ENCODE data around the gene THPO. TPM values are rescaled to one million over a fixed set of nuclear protein-coding genes. Genes with fewer than 3 reads are reported as not detected.

THPO gene
- total RNA-seq = under 1 TPM in 1 of 4 donors, not detected in 3; 0.13 TPM

DNA sequence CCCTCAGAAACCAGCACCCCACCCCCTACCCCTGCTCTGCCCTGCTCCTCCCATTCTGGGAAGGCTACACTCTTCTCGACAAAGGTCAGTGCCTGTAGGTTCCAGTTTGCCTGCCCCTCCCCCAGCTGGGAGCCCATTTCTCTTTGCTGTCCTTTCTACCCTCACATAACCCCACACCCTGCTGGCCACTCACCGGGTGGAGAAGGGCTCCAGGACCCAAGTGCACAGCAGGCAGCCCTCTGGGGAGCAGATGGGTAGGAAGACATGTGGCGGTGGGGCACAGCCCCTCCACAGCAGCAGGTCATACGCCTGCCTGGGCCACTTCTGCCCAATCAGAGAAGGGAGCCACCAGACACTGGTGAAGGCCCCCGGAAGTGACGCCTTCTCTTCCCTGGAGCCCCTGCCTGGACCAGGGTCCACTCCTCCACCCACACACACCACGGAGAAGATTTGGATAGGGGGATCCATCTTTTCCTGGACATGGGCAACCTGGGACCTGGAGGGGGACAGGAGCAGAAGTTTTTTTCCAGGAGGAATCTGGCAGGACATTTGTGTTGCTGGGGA lies at the start of gene THPO:
Gene THPO, minus strand, starts transcription at position 326 of the 564 bp plus-strand sequence. CDS start 1,948 bp downstream, outside the sequence.
- no peaks in the 10 kb centered on the region for H3K36me3 ChIP-seq
- peaks cover 6% of the 10 kb centered on the region for H3K27me3 ChIP-seq
- no peak for TF ChIP-seq CTCF (IDR thresholded peaks at IDR 0.05)
- TF ChIP-seq POLR2A (IDR thresholded peaks at IDR 0.05) = no peak
- no peak within 1 kb of the TSS for H3K4me3 ChIP-seq (replicated peaks in 1 of 3)
- no peak for DNase-seq
- H3K4me1 ChIP-seq = peaks cover 7 to 25% of the 10 kb centered on the region in 2 donors
- no peaks in the 10 kb centered on the region for H3K9me3 ChIP-seq
- peak within 1 kb of the TSS in 1 of 3 donors; percentile 52 for H3K27ac ChIP-seq
- WGBS, 2 donors = 60 to 74% methylated on average over 4 to 7 of the region's 7 CpGs
- intact Hi-C loops (cut with DNase I) = loop anchor here (10.0 kb wide), 1 partner anchor 167 kb away; no protein-coding TSS in a partner anchor

- no peak for DNase-seq
- H3K36me3 ChIP-seq = no peaks in the 10 kb centered on the region
- H3K27ac ChIP-seq = no peak overlapping the region
- no peaks in the 10 kb centered on the region for H3K4me1 ChIP-seq
- TF ChIP-seq POLR2A (IDR thresholded peaks at IDR 0.05) (no peak), CTCF (IDR thresholded peaks at IDR 0.05) (no peak)
- intact Hi-C loops (cut with DNase I) = no loop called here
- H3K27me3 ChIP-seq = no peaks in the 10 kb centered on the region
- no peak overlapping the region for H3K4me3 ChIP-seq (replicated peaks in 1 of 3)
- 83 to 87% methylated on average over 12 of the region's 12 CpGs for WGBS, 2 donors
- no peaks in the 10 kb centered on the region for H3K9me3 ChIP-seq
Measured at GRCh38 chr3:184426691-184427141, 48.7 kb upstream of the THPO start.

GRCh38 chr3:184423561-184423960 lies 45.6 kb upstream of the THPO start:
- WGBS, 2 donors = 75 to 92% methylated on average over 3 of the region's 3 CpGs
- Histone ChIP-seq H3K4me3 (replicated peaks in 1 of 3) (no peak overlapping the region), H3K4me1 (no peaks in the 10 kb centered on the region), H3K27ac (no peak overlapping the region), H3K9me3 (no peaks in the 10 kb centered on the region), H3K27me3 (no peaks in the 10 kb centered on the region), H3K36me3 (no peaks in the 10 kb centered on the region)
- intact Hi-C loops (cut with DNase I) = no loop called here
- DNase-seq = no peak
- no peak for TF ChIP-seq POLR2A (IDR thresholded peaks at IDR 0.05)
- no peak for TF ChIP-seq CTCF (IDR thresholded peaks at IDR 0.05)

- 80 to 84% methylated on average over 5 of the region's 5 CpGs for WGBS, 2 donors
- Histone ChIP-seq H3K36me3 (no peaks in the 10 kb centered on the region), H3K27me3 (no peaks in the 10 kb centered on the region), H3K4me3 (replicated peaks in 1 of 3) (no peak overlapping the region), H3K9me3 (no peaks in the 10 kb centered on the region), H3K4me1 (no peaks in the 10 kb centered on the region), H3K27ac (no peak overlapping the region)
- intact Hi-C loops (cut with DNase I) = loop anchor here (5.0 kb wide), 1 partner anchor 123 kb away; no protein-coding TSS in a partner anchor
- DNase-seq = no peak
- TF ChIP-seq POLR2A (IDR thresholded peaks at IDR 0.05) (no peak), CTCF (IDR thresholded peaks at IDR 0.05) (no peak)
Measured at GRCh38 chr3:184419171-184419570, 41.2 kb upstream of the THPO start.

DNA sequence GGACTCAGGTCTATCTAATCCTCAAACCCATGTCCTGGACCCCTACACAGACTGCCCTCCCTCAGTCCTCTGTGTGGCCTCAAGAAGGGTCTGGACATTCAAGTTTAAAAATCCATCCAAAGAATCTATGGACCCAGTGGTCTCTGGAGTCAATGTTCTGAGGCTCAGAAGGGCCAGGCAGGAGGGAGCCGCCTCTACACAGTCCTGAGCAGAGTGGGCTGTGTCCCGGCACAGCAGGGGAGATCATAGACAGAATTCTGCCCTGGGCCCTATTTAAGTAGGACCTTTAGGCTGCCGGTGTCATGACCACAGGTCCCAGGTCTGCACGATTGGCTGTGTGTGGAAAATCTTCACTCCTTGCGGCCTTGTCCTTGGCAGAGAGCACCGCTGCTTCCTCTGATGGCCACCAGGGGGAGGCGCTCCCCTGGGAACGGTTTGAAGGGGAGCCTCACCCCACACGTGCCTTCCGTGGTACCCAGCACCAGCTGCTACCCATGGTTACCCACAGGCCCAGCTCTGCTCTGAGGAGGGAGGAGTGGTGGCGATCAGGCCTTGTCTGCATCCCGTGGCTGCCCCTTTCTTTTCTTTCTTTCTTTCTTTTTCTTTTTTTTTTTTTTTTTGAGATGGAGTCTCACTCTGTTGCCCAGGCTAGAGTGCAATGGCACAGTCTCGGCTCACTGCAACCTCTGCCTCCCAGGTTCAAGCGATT lies 39.8 kb upstream of the THPO start:
- TF ChIP-seq CTCF (IDR thresholded peaks at IDR 0.05) (peak in 5 of 6 experiments; percentile 60 to 78 (median 74)), POLR2A (IDR thresholded peaks at IDR 0.05) (no peak)
- H3K36me3 ChIP-seq = no peaks in the 10 kb centered on the region
- WGBS, 2 donors = 34 to 40% methylated on average over 8 to 13 of the region's 14 CpGs
- H3K4me3 ChIP-seq (replicated peaks in 1 of 3) = no peak overlapping the region
- no peak overlapping the region for H3K27ac ChIP-seq
- DNase-seq = peak; percentile 58 to 68
- H3K9me3 ChIP-seq = no peaks in the 10 kb centered on the region
- H3K4me1 ChIP-seq = no peaks in the 10 kb centered on the region
- intact Hi-C loops (cut with DNase I) = loop anchor here (5.0 kb wide), 1 partner anchor 125 kb away; no protein-coding TSS in a partner anchor
- H3K27me3 ChIP-seq = no peaks in the 10 kb centered on the region

Measured in thyroid gland (tissue), 4 donors.